Large intestine (tissue), 3 donors: ENCODE data around the gene RNU4-1. TPM values are rescaled to one million over a fixed set of nuclear protein-coding genes. Genes with fewer than 3 reads are reported as not detected.
"Not testable (repeated sequence)": the region's sequence is repeated elsewhere in the genome, so short reads cannot be mapped to it uniquely, and the experiment has no call there.

Experiments used
- DNase-seq, 2 donors: peaks; one replicate each; pipeline versions ENCODE4 v3.0.0 to v3.0.0-alpha.2; 2013
- H3K27ac ChIP-seq: one replicate; pipeline ENCODE4 v1.5.1; 2013; ENCODE audit warnings: low read length
- H3K27me3 ChIP-seq: 2 replicates; pipeline ENCODE4 v1.6.1; 2013; ENCODE audit warnings: low read length; ENCODE audit not compliant: control insufficient read depth, insufficient read depth
- H3K36me3 ChIP-seq: 2 replicates; pipeline ENCODE4 v1.6.1; 2013; ENCODE audit warnings: low read length; ENCODE audit not compliant: control insufficient read depth, insufficient read depth
- H3K4me1 ChIP-seq: one replicate; pipeline ENCODE4 v1.6.1; 2013; ENCODE audit warnings: low read length; ENCODE audit not compliant: control insufficient read depth, insufficient read depth
- H3K4me3 ChIP-seq: one replicate; pipeline ENCODE4 v1.5.1; 2013; ENCODE audit warnings: low read length
- H3K9me3 ChIP-seq: one replicate; pipeline ENCODE4 v1.6.1; 2013; ENCODE audit warnings: mild to moderate bottlenecking, low read depth, low read length, moderate library complexity; ENCODE audit not compliant: control insufficient read depth
- WGBS: methylation state at CpG from one replicate; pipeline ENCODE4 v1.1.5; 2013; ENCODE audit warnings: low lambda C conversion rate; ENCODE audit not compliant: insufficient coverage; 5-methylcytosine and 5-hydroxymethylcytosine counted together
- polyA plus RNA-seq: library from polyadenylated mRNA; unstranded; fragments of 120-200 nt; gene quantifications from one replicate; pipeline ENCODE4 v1.2.1, GENCODE V29; 2013

RNU4-1 gene
- polyA plus RNA-seq, 1 donor = not detected

DNA sequence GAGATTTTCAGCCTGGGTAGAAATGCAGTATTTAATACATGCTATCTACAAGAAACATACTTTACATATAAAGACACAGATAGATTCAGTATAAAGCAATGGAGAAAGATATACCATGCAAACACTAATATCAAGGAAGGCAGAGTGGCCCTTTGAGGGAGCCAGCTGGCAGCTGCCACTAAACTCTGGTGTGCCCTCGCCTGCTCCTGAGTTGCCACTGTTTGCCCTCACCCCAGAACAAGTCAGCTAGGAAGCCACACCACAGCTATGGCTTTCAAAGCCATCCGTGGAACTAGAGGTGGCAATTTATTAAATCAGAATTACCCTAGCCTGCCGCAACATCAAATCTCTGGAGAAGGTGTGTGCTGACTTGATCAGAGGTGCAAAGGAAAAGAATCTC is 45.9 kb downstream of the RNU4-1 start:
- no peak overlapping the region for H3K4me3 ChIP-seq
- H3K27ac ChIP-seq = no peak overlapping the region
- peaks cover 17% of the 10 kb centered on the region for H3K36me3 ChIP-seq
- no peaks in the 10 kb centered on the region for H3K27me3 ChIP-seq
- WGBS = no CpG with 5 or more reads among the region's 3 CpGs
- H3K9me3 ChIP-seq = no peaks in the 10 kb centered on the region
- no peak for DNase-seq
- H3K4me1 ChIP-seq = peaks cover 24% of the 10 kb centered on the region

DNA sequence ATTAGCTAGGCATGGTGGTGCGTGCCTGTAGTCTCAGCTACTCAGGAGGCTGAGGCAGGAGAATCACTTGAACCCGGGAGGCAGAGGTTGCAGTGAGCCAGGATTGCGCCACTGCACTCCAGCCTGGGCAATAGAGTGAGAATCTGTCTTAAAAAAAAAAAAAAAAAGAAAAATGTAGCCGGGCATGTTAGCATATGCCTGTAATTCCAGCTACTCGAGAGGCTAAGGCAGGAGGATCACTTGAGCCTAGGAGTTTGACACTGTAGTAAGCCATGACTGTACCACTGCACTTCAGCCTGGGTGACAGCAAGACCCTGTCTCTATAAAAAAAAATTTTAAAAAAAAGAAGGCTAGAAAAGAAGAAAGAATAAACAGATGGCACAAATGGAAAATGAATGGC is 46.3 kb downstream of the RNU4-1 start:
- H3K27me3 ChIP-seq, DNase-seq, H3K27ac ChIP-seq, H3K9me3 ChIP-seq, H3K4me3 ChIP-seq: not testable (repeated sequence)
- H3K4me1 ChIP-seq = peaks cover 29% of the 10 kb centered on the region
- H3K36me3 ChIP-seq = peaks cover 17% of the 10 kb centered on the region
- WGBS = no CpG with 5 or more reads among the region's 5 CpGs

Other genes starting within 250 kb of the RNU4-1 start
- 29.4 TPM for gene RAB35, start 176.5 kb downstream of the RNU4-1 start, polyA plus RNA-seq
- gene GCN1, start 98.5 kb downstream of the RNU4-1 start, polyA plus RNA-seq = 51.0 TPM
- gene RPLP0, start 92.1 kb downstream of the RNU4-1 start, polyA plus RNA-seq = 3,198 TPM
- 118 TPM for gene PXN, start 27.5 kb downstream of the RNU4-1 start, polyA plus RNA-seq
- not detected for gene RNU4-2, start 1.3 kb downstream of the RNU4-1 start, polyA plus RNA-seq
- gene SIRT4, start 9.1 kb upstream of the RNU4-1 start, polyA plus RNA-seq = 3.2 TPM
- gene PLA2G1B, start 34.5 kb upstream of the RNU4-1 start, polyA plus RNA-seq = 0.79 TPM
- gene MSI1, start 75.9 kb upstream of the RNU4-1 start, polyA plus RNA-seq = 8.2 TPM
- 402 TPM for gene COX6A1, start 144.9 kb upstream of the RNU4-1 start, polyA plus RNA-seq
- 32.7 TPM for gene TRIAP1, start 153.1 kb upstream of the RNU4-1 start, polyA plus RNA-seq
- 34.8 TPM for gene GATC, start 153.2 kb upstream of the RNU4-1 start, polyA plus RNA-seq
- gene SRSF9, start 176.5 kb upstream of the RNU4-1 start, polyA plus RNA-seq = 138 TPM
- gene DYNLL1, start 202.9 kb upstream of the RNU4-1 start, polyA plus RNA-seq = 377 TPM
- 47.8 TPM for gene COQ5, start 235.9 kb upstream of the RNU4-1 start, polyA plus RNA-seq
- gene RNF10, start 241.1 kb upstream of the RNU4-1 start, polyA plus RNA-seq = 91.8 TPM